Suppressor macrophage (primary cell): ENCODE measurements around the gene TRIM63.

Experiments
- DNase-seq, 4 experiments: peaks; one replicate each; pipeline ENCODE4 v3.0.0-alpha.2; 2020 to 2022

Gene TRIM63

DNA sequence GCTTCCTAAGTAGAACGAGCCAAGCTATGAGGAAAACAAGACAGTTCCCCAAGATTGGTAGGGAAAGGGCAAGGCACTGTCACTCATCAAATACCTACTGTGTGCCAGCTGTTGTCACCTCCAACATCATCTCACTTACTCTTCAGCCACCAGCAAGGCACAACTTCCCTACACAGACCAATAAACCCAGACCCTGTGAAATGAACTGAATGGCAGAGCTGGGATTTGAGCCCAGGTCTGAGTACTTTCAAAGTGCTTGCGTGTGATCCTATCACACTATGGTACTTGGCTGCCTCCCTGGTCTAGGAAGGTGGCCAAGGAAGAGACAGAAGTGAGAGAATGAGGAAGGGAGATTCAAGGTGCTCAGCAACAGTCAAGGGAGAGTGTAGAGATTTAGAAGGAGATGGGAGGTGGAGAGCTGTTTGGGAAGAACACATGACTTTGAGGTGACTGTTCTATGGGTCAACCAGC, 16.7 kb upstream of the TRIM63 start:
- no peak for DNase-seq

DNA sequence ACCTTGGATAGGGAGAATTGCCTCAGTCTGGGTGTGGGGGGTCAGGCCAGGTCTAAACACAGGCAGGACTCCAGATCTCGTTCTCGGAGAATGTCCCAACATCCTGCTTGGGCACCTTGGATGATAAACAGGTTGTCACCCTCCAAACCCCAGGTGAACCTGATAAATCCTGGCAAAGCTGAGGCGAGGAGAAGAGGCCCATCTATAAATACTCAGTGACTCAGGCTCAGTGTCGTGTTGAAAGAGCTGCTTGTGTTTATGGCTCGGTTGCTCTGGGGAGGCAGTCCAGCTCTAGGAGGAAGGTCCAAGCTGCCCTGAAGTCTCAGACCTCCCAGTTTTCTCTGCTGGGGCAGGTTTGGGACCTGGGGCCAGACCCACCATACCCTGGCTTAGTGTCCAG, 15.8 kb upstream of the TRIM63 start:
- peak in 2 of 4 experiments; percentile 10 to 17 for DNase-seq

DNA sequence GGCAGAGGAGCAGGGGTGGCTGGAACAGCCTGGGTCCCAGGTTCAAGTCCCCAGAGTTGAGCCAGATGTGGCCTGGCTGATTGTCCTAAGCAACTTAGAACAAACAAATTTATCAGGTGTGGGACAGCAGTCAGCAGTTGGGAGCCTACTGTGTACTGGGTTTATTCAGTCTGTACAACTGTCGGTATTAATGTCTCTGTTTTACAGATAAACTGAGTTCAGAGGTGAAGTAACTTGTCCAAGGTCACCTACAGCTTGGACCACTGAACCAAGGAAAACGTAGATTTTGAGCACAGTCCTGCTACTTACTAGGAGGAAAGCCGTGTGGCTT, 14.6 kb upstream of the TRIM63 start:
- DNase-seq, result no peak

DNA sequence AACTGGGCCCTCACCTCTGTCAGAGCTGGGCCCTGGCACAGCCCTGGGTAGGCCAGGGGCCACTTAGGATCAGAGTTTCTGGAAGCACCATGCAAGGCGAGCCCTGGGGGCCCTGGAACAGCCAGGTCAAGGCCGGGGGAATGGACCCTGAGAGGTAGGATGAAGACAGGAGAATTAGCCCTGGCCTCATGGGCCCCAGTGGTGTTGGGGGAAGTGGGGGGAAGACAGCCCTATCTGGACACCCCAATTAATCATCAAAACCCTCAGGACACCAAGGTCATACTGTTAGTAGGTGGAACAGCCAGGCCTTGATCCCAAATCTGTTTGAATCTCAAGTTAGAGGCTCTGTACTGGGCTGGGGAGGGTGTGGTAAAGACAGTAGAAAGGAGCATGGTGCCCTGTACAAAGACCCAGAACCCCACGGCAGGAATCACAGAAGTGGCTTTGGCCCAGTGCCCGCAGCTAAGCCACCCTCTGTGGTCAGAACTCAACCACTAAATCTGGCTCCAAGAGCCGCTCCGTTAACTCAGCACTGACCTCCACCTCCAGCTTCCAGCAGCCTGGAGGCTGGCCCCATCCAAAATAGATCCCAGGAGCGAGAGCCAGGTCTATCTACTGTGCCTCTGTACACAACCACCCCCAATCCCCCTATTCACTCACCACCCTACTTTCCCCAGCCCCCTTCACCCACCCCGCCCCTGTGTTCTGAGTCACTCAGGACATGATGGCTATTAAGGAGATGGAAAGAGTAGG, 14.0 kb upstream of the TRIM63 start:
- DNase-seq, result no peak

DNA sequence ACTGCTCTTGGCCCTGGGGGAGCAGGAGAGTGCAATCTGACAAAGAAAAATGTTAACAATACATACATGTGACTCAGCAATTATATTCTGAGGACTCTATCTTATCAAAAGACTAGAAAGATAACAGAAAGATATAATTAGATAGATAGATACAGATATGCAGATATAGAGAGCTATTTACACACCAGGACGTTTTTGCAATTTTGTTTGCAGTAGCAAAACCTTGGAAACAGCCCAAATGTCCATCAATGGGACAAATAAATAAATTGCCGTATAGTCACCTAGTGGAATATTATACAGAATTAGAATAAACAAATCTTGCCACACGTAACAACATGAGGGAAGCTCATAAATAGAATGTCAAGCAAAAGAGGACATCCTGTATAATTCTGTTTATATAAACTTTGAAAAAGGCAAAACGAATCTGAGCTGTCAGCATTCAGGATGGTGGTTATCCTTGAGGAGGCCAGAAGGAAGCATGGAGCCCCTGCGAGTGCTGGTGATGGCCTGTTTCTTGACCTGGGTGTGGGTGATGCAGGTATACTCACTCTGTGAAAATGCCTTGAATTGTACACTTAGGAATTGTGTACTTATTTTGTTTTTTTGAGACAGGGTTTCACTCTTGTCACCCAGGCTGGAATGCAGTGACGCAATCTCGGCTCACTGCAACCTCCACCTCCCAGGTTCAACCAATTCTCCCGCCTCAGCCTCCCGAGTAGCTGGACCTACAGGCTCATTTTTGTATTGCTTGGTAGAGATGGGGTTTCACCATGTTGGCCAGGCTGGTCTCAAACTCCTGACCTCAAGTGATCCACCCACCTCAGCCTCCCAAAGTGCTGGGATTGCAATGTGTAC, 12.8 kb upstream of the TRIM63 start:
- no peak for DNase-seq

DNA sequence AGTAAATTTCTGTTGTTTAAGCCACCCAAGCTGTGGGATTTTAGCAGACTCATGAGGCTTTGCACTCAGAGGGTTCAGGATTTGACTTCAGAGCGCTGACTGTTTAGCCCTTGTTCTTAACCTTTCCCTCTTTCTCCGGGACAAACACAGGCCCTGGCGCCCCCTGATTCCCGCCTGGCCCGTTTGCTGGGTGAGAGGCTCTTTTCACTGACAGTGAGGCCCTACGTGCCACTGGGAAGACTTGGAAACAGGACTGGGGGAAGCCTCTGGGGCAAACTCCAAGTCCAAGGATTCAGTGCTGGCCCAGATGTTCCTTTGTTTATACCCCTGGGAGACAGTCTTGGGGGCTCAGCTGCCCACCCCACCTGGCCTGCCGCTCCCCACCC, 11.7 kb upstream of the TRIM63 start:
- no peak for DNase-seq

DNA sequence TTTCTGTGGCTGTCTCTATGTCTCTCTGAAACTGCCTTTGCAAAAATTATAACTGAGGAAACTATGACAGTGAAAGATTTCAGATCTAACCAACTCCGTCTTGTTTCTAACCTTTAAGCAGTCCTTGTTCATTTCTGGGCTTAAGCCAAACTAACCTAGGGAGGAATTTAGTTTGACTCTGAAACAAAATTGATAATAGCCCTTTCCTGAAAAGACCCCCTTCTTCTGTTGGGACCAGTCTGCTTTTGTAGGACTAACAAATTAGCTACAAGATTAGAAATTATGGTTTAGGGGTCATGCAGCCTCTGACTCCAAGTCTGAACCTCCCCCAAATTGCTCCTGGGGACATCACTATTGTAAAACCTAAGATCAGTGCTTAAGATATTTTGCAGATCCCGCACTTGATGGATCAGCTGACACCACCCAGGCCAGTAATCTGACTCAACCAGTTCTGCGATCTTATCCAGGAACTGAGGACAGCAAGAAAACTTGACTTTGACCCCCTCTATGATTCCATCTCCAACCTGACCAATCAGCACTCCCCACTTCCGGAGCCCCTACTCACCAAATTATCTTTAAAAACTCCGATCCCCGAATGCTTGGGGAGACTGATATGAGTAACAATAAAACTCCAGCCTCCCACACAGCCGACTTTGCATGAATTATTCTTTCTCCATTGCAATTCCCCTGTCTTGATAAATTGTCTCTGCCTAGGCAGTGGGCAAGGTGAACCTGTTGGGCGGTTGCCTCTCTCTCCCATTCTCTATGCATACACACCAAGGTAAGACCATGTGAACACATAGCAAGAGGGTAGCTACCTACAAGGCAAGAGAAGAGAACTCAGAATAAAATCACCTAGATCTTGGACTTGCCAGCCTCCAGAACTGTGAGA, 11.1 kb upstream of the TRIM63 start:
- no peak for DNase-seq

DNA sequence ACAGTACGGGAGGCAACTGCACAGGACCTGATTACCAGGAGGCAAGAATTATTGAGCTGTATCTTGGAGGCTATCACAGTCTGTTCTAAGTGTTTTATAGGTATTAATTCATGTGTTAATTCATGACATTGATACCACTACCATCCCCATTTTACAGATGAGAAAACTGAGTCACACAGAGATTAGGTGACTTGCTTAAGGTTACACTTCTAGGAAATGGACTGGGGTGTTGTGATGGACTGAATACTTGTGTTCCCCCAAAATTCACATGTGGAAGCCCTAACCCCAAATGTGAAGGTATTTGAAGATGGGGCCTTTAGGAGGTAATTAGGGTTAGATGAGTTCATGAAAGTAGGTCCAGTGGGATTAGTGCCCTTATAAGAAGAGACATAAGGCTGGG, 10.1 kb upstream of the TRIM63 start:
- no peak for DNase-seq

DNA sequence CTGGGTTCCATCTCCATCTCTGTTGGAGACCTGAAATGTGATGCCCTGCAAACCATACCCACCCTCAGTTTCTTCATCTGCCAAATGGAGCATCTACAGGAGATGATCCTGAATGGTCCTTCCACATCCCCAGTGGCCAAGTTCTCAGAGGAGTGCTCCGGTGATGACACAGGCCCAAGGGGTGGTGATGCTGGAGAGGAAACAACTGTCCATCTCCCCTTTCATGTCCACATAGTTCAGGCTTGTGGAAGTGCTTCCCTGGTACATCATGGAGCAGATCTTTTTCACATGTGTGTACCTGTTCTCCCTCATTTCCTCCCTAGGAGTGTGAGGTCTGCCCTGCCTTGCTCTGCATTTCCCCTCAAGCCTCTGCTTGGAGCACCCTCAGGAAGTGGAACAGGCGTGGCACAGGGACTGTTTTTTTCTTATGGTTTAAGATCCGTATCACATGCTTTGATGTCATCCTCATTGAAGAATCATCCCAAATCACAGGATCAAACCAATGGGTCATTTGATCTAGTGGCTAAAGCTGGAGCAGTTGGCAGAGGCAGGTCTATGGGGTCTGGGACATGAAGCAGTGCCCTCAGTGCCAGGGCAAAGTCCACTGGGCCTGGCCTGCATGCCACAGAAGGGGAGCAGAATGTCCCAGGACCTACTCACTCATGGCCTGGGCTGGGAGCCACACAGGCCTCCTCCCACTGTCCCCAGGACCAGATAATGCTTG, 8.2 kb upstream of the TRIM63 start:
- DNase-seq, result peak; percentile 5 to 37 (median 24)

DNA sequence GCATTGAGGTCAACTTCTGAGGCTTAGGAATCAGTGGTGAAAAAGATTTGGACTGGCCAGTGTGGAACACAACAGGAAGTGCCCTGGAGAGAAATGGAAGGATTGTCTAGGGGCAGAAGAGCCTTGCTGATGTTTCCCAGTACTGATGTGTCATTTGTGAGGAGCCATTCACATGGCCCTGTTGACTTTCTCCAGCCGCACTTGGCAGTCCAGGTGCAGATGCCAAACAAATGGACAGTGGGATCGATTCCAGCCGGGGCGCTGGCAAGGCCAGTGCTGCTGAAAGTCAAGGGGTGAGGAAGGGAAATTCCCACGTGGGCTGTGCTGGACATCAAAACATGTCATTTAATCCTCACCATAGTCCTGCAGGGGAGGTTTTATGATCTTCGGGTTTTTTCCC, 4.9 kb upstream of the TRIM63 start:
- DNase-seq, result no peak

DNA sequence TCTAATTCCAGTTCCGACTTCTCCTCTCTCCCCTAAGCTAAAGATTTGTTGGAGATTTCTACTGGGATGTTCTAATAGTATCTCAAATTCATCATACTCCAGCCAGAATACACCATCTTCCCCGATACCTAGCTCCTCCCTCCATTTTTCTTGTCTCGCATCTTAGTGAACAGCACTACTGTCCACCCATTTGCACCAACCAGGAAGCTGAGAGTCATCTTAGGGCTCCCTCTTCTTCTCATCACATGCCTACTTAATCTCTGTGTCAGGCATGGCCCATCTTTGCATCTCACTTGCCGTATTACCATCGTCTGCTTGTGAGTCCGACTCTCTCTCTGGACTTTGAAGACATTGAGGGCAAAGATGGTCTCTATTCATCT, 3.5 kb upstream of the TRIM63 start:
- DNase-seq, result no peak

DNA sequence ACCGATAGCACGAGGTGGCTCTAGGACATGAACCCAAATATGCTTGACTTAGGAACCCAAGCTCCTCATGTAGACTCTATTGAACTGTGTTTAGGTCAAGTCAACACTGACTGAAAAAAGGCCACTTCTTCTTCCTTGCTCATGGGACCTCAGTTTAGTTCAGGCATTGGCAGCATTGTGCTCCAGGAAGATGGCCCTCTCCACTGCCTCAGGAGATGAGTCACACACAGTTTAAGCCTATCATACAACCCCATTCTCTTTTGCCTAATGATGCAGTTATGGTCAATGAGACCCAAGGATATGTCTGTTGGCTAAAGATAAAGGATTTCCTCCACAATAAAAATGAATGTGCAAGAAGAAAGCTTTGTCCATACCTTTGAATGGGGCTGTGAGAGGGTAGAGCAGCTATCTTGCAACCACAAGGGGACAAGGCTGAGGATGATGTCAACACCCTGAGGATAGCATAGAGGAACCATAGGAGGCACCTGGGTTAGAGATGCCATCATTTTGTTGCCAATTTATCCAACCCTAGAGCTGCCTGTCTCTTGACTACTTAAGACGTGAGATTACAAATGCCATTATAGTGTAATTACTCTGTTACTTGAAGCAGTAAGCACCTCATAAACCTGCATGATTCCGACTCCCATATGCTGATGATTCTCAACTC, 3.0 kb upstream of the TRIM63 start:
- DNase-seq, result peak in 1 of 4 experiments; percentile 8

DNA sequence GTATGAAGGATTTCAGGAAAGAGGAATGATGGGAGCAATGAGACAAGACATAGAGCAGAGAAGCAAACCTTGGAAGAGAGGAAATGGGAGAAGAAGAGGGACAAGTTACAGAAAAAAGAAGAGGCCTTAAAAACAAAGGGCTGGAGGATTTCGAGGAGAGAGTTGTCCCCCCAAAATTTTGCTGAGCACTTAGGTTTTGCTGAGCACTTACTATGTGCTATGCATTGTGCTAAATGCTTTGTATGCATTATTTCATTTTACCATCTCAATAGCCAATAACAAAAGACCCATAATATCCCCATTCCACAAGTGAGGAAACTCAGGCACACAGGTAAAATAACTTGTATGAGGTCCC, 2.5 kb upstream of the TRIM63 start:
- no peak for DNase-seq

DNA sequence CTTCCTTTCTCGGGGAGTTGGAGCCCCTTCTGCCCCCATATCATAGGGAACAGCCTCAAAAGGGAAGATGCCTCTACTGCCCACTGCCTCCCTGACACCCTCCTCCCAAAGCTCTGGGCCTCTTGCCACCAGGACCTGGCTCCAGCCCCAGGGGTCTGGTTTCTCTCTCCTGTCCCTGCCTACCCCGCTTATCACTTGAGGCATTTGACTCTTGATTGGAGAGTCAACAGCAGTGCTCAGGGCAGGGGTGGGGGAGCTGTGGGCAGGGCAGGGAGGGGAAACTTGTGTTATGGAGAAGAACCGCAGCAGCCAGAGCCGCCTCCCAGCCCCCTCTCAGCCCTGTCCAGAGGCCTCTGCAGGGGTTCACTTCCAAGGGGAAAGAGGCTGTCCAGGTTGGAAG, 573 bp downstream of the TRIM63 start:
- DNase-seq, result no peak

DNA sequence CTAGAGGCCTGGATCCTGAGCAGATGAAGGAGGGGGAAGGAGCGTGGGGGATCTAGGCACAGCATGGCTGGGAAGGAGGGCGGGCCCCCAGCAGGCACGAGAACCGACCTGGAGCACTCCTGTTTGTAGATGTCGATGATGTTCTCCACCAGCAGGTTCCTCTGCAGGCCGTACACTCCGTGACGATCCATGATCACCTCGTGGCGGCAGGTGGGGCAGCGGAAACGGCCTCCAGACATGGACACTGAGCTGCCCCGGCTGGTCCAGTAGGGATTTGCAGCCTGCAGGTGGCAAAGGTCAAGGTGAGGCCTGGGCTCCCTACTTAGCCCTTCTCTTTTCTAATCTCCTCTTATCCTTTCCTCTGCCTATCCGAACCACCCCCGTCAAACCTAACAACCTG, 1.3 kb downstream of the TRIM63 start:
- no peak for DNase-seq

DNA sequence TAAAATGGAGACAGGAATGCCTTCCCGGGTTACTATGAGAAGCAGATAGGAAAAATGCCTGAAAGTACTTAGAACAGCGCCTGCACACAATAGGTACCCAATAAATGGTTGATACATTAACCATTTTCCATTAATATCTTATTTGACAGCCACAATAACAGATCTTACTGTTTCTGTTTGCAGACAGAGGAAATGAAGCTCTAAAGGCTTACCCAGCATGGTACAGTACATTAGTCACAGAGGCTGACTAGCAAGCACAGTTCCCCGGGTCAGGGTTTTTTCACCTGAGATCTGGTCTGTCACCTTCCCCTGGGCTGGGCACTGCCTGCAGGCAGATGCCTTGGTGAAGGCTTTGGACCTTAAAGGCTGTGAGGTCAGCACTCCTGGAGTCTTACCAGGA, 2.9 kb downstream of the TRIM63 start:
- no peak for DNase-seq

DNA sequence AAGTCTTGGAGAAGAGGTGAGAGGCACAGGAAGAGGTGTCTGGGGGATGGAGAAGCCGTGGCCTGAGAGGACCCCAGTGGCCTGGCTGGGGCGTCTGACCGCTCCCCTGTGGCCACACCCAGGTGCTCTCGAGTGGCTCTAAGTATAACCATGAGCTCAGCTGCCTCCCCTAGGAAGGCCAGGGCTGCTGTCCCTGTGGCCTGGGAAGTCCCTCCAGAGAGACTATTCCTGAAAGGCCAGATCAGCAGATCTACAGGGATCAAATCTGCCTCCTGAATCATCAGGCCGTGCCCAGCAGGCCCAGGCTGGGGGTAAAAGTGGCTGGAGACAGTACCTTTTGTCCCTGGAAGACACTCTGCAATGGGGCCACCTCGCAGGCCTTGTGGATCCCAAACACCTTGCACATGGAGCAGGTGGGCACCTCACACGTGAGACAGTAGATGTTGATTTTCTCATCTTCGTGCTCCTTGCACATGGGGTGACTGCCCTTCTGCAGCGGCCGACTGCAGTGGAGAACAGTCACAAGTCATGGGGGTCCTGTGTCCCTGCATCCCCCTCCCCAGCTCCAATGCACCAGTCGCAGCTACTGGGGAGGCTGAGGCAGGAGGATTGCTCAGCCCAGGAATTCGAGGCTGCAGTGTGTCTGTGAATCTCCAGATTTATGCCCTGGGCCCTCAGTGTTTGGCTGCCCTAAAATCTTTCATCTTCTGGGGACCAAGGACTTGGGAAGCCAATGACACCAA, 6.4 kb downstream of the TRIM63 start:
- DNase-seq, result no peak

DNA sequence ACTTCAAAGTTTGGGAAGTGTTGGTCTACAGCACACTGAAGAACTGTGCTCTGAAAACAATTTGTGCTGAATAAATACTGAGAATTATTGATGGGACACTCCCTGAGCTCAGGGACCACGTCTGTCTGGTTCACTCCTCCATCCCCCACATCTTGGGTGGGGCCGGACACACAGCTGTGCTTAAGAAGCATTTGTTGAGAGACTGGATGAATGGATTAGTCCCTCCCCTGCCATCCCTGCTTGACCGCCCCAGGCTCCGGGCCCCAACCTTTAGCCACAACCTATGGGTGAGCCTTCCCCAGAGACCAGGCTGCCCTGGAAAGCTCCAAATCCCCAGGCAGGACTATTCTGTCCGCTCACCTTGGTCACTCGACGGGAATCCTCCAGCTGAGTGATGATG, 7.5 kb downstream of the TRIM63 start:
- DNase-seq, result no peak

DNA sequence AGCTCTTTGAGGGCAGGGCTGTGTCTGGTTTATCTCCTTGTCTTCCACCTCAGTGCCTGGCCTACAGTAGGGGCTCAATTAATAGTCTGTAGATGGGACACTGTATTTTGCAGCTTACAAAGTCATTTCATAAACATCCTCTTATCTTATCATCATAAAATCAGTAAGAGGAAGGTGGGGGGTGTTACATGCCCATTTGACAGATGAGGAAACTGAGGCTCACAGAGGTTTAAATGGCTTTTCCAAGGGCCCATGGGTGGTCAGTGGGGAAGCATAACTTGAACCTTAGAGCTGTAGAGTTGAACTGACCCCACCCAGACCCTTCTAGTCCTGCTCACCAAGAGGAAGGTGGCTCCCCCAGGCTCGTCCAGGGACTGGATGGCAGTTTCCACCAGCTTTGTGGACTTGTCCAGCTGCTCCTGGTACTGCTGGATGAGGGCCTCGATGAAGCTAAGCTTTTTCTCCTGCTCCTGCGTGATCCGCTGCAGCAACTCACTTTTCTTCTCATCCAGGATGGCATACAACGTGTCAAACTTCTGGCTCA, 9.3 kb downstream of the TRIM63 start:
- no peak for DNase-seq

DNA sequence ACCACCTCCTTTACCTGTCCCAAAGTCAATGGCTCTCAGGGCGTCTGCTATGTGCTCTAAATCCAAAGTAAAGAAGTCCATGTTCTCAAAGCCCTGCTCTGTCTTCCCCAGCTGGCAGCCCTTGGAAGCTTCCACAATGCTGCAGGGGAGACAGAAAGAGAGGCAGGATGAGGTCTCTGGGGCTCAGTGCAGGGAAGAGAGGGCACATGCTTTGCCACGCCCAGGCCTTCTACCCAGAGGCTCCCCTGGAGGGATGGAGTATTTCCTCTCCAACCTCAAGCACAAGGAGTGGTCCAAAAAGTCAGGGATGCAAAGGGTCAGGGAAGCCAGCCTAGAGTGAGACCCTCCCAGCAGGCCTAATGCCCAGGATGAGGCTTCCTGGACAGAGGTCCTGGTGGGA, 10.2 kb downstream of the TRIM63 start:
- DNase-seq, result no peak

DNA sequence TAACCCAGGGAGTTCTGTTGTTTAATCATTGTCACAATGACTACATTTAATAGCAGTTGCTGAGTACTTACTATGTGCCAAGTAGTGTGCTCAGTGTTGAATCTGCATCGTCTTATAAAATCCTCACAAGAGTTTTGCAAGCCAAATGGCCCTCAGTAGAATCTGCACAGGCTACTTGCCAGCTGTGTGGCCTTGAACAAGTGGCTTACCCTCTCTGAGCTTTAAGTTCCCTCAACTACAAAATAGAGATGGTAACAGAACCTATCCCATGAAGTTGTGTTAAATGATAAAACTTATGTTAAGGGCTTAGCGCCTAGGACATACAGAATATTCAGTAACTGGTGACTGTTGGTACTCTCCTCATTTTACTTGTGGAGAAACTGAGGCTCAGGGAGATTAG, 12.4 kb downstream of the TRIM63 start:
- DNase-seq, result no peak
